SK-N-SH treated with all-trans-retinoic acid at 6 μM for 48 hours (cell line): ENCODE data around the gene SNX13.

Source experiments
- ATAC-seq: fragments of 200-7000 bp; cut with Tn5 transposase; 3 replicates; pipeline ENCODE4 v1.9.1; 2020; ENCODE audit warnings: mild to moderate bottlenecking, moderate library complexity
- ARNTL ChIP-seq: fragments of 450-650 bp; formaldehyde crosslinking; IDR thresholded peaks from 2 replicates; pipeline ENCODE4 v1.5.0; 2020; ENCODE audit warnings: low read depth, mild to moderate bottlenecking, moderate library complexity, borderline replicate concordance
- BACH2 ChIP-seq: fragments of 250-450 bp; sonication (Bioruptor Pico); IDR thresholded peaks from 2 replicates; pipeline ENCODE4 v1.9.0; 2021; ENCODE audit warnings: mild to moderate bottlenecking, borderline replicate concordance
- CREB5 ChIP-seq: fragments of 250-450 bp; sonication (Bioruptor Pico); IDR thresholded peaks from 2 replicates; pipeline ENCODE4 v1.5.1; 2020; ENCODE audit warnings: low read depth, mild to moderate bottlenecking, moderate library complexity
- CSDC2 ChIP-seq: fragments of 250-450 bp; sonication (Bioruptor Pico); IDR thresholded peaks from 2 replicates; pipeline ENCODE4 v1.5.0; 2020; ENCODE audit warnings: mild to moderate bottlenecking, moderate library complexity
- CSRNP3 ChIP-seq: fragments of 250-450 bp; sonication (Bioruptor Pico); IDR thresholded peaks from 2 replicates; pipeline ENCODE4 v1.5.1; 2021; ENCODE audit warnings: mild to moderate bottlenecking, moderate library complexity
- ESRRG ChIP-seq: fragments of 250-450 bp; sonication (Bioruptor Pico); IDR thresholded peaks from 2 replicates; pipeline ENCODE4 v1.6.1; 2021; ENCODE audit warnings: mild to moderate bottlenecking
- GLIS3 ChIP-seq: fragments of 250-450 bp; sonication (Bioruptor Pico); IDR thresholded peaks from 2 replicates; pipeline ENCODE4 v1.5.0; 2020; ENCODE audit warnings: mild to moderate bottlenecking, moderate library complexity
- ISL1 ChIP-seq: fragments of 250-450 bp; sonication (Bioruptor Pico); IDR thresholded peaks from 2 replicates; pipeline ENCODE4 v2.1.2; 2022; ENCODE audit warnings: mild to moderate bottlenecking, moderate library complexity
- OSR1 ChIP-seq: fragments of 250-450 bp; sonication (Bioruptor Pico); IDR thresholded peaks from 2 replicates; pipeline ENCODE4 v1.8.0; 2022; ENCODE audit warnings: moderate library complexity, mild to moderate bottlenecking, inconsistent platforms
- POU6F1 ChIP-seq: fragments of 250-450 bp; sonication (Bioruptor Pico); IDR thresholded peaks from 2 replicates; pipeline ENCODE4 v1.8.0; 2021; ENCODE audit warnings: low read depth, mild to moderate bottlenecking, moderate library complexity, borderline replicate concordance
- PPARA ChIP-seq: fragments of 250-450 bp; sonication (Bioruptor Pico); IDR thresholded peaks from 2 replicates; pipeline ENCODE4 v1.5.0; 2020; ENCODE audit warnings: mild to moderate bottlenecking, borderline replicate concordance
- RARB ChIP-seq: fragments of 250-450 bp; sonication (Bioruptor Pico); IDR thresholded peaks from 2 replicates; pipeline ENCODE4 v1.8.0; 2021; ENCODE audit warnings: mild to moderate bottlenecking, moderate library complexity
- TCF4 ChIP-seq: fragments of 250-450 bp; sonication (Bioruptor Pico); IDR thresholded peaks from 2 replicates; pipeline ENCODE4 v1.8.0; 2021; ENCODE audit warnings: mild to moderate bottlenecking, moderate library complexity, borderline replicate concordance
- TOX ChIP-seq: fragments of 250-450 bp; sonication (Bioruptor Pico); IDR thresholded peaks from 2 replicates; pipeline ENCODE4 v1.8.0; 2021; ENCODE audit warnings: mild to moderate bottlenecking, moderate library complexity, borderline replicate concordance
- ZC3H10 ChIP-seq: fragments of 250-450 bp; sonication (Bioruptor Pico); IDR thresholded peaks from 2 replicates; pipeline ENCODE4 v1.5.1; 2021; ENCODE audit warnings: mild to moderate bottlenecking, moderate library complexity
- ZFP3 ChIP-seq: fragments of 250-450 bp; sonication (Bioruptor Pico); IDR thresholded peaks from 2 replicates; pipeline ENCODE4 v1.5.0; 2020; ENCODE audit warnings: mild to moderate bottlenecking, moderate library complexity
- ZFP30 ChIP-seq: fragments of 450-650 bp; formaldehyde crosslinking; IDR thresholded peaks from 2 replicates; pipeline ENCODE4 v1.5.0; 2022; ENCODE audit warnings: mild to moderate bottlenecking, moderate library complexity
- ZNF565 ChIP-seq: fragments of 450-650 bp; formaldehyde crosslinking; conservative IDR thresholded peaks from 2 replicates; pipeline ENCODE4 v1.5.0; 2020; ENCODE audit warnings: low read depth, mild to moderate bottlenecking, moderate library complexity
- ZNF70 ChIP-seq: fragments of 450-650 bp; formaldehyde crosslinking; IDR thresholded peaks from 2 replicates; pipeline ENCODE4 v1.5.0; 2020; ENCODE audit warnings: mild to moderate bottlenecking, moderate library complexity
- ZNF8 ChIP-seq: fragments of 450-650 bp; formaldehyde crosslinking; IDR thresholded peaks from 2 replicates; pipeline ENCODE4 v1.5.0; 2020; ENCODE audit warnings: mild to moderate bottlenecking, moderate library complexity
- TF ChIP-seq, protein P1 (sequence below): fragments of 250-450 bp; sonication (Bioruptor Pico); IDR thresholded peaks from 2 replicates; pipeline ENCODE4 v1.5.0; 2020; ENCODE audit warnings: mild to moderate bottlenecking, moderate library complexity

Gene SNX13

DNA sequence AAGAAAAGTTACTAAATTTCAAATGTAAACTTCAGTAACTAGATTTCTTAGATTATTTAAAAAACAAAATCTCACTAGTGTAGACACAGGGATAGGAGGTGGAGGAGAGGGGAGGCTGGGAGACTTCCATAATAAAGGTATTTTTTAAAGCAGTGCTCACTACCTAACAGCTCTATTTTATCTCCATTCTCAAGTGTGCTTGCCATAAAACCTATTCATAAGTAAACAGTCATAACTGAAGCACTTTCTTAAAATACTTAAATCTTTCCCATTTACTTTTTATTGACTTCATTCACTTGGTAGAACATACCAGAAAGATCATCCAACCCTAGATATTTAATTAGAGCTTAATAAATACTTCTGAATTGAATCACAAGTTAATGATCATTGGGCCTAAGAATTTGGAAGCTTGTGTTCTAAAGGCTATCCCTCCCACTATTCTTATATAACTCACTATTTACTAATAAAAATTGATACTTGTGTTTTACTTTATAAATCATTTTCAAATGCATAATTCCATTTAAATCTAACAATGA is 107.4 kb downstream of the SNX13 start (continued):
- TF ChIP-seq BACH2 (CRISPR knock-in tag) (no peak), TCF4 (no peak)
- TF ChIP-seq, all 23 proteins: peak for 0

DNA sequence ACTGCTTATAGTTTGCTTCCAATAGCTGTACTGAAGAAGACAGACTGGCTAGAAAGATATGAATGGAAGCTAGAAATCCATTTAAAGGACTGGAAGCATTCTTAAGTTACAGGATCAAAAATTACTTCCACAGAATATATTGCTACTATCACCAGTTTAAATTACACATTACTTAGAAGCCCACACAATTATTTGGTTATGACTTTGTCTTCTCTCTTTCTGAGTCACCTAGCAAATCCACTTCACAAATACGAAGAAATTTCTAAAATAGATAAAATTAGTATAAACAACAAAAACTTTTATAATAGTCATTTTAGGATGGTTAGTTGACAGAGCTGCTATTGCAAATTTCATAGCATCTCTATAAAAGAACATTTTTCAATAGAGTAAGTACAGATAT is 108.1 kb downstream of the SNX13 start:
- no peak for ATAC-seq
- TF ChIP-seq PPARA (CRISPR knock-in tag) (no peak), POU6F1 (CRISPR knock-in tag) (no peak), ZC3H10 (CRISPR knock-in tag) (no peak), BACH2 (CRISPR knock-in tag) (no peak), ZNF8 (CRISPR knock-in tag) (no peak), OSR1 (no peak)

GRCh38 chr7:17830206-17830605 is 110.1 kb downstream of the SNX13 start:
- TF ChIP-seq TCF4 = no peak
- TF ChIP-seq ZFP30 (CRISPR knock-in tag) = no peak
- TF ChIP-seq ZC3H10 (CRISPR knock-in tag) = no peak
- TF ChIP-seq GLIS3 (CRISPR knock-in tag) = no peak
- no peak for TF ChIP-seq ISL1 (CRISPR knock-in tag)
- TF ChIP-seq CSDC2 (CRISPR knock-in tag) = no peak
- TF ChIP-seq TOX (CRISPR knock-in tag) = no peak
- no peak for TF ChIP-seq CREB5 (CRISPR knock-in tag)
- TF ChIP-seq OSR1 = no peak
- TF ChIP-seq ZNF8 (CRISPR knock-in tag) = no peak
- no peak for TF ChIP-seq POU6F1 (CRISPR knock-in tag)
- no peak for TF ChIP-seq ESRRG (CRISPR knock-in tag)
- TF ChIP-seq PPARA (CRISPR knock-in tag) = no peak
- no peak for TF ChIP-seq ZFP3
- TF ChIP-seq BACH2 (CRISPR knock-in tag) = no peak
- no peak for TF ChIP-seq ZNF70 (CRISPR knock-in tag)
- no peak for ATAC-seq

DNA sequence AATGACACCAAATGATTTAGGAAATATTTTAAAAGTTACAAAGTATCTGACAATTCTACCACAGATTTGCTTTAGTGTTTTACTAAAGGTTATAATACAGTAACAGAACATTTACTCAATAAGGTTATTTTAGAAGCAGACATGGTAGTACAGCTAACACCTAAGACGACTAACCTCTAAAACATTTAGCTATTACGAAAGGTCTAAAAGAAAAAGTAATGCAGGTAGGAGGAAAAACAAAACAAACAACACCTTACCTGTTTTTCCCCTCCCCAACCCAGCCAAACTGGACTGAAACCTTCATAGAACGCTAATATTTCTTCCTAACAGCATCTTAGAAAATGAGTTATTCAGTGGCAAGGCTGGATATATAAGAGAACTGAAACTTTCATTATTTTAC is 111.3 kb downstream of the SNX13 start:
- ATAC-seq = no peak
- TF ChIP-seq ZNF70 (CRISPR knock-in tag) (no peak), ESRRG (CRISPR knock-in tag) (no peak), ZC3H10 (CRISPR knock-in tag) (no peak), ARNTL (CRISPR knock-in tag) (no peak), ZFP3 (no peak), RARB (no peak), ISL1 (CRISPR knock-in tag) (no peak), ZNF565 (CRISPR knock-in tag) (no peak), CSDC2 (CRISPR knock-in tag) (no peak), POU6F1 (CRISPR knock-in tag) (no peak), OSR1 (no peak), BACH2 (CRISPR knock-in tag) (no peak), CSRNP3 (CRISPR knock-in tag) (no peak), PPARA (CRISPR knock-in tag) (no peak), GLIS3 (CRISPR knock-in tag) (no peak)
- TF ChIP-seq, protein P1, sequence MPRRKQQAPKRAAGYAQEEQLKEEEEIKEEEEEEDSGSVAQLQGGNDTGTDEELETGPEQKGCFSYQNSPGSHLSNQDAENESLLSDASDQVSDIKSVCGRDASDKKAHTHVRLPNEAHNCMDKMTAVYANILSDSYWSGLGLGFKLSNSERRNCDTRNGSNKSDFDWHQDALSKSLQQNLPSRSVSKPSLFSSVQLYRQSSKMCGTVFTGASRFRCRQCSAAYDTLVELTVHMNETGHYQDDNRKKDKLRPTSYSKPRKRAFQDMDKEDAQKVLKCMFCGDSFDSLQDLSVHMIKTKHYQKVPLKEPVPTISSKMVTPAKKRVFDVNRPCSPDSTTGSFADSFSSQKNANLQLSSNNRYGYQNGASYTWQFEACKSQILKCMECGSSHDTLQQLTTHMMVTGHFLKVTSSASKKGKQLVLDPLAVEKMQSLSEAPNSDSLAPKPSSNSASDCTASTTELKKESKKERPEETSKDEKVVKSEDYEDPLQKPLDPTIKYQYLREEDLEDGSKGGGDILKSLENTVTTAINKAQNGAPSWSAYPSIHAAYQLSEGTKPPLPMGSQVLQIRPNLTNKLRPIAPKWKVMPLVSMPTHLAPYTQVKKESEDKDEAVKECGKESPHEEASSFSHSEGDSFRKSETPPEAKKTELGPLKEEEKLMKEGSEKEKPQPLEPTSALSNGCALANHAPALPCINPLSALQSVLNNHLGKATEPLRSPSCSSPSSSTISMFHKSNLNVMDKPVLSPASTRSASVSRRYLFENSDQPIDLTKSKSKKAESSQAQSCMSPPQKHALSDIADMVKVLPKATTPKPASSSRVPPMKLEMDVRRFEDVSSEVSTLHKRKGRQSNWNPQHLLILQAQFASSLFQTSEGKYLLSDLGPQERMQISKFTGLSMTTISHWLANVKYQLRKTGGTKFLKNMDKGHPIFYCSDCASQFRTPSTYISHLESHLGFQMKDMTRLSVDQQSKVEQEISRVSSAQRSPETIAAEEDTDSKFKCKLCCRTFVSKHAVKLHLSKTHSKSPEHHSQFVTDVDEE (CRISPR knock-in tag) = no peak
- TF ChIP-seq, all 23 proteins: peak for 0
